AG04450 (cell line): ENCODE results near the gene TCERG1L. TPM values are rescaled to one million over a fixed set of nuclear protein-coding genes. Genes with fewer than 3 reads are reported as not detected.
"Not testable (repeated sequence)": the region's sequence is repeated elsewhere in the genome, so short reads cannot be mapped to it uniquely, and the experiment has no call there.

Experiments
- CTCF ChIA-PET: fragments of 300-600, 350-600 bp; formaldehyde crosslinking; extraction: SDS; loops from one replicate; lab custom pipeline; 2022; ENCODE audit warnings: antibody characterized with exemption, inconsistent platforms; lab: Charles Lee
- POLR2A ChIA-PET: fragments of 350-600 bp; formaldehyde crosslinking; extraction: SDS; loops from one replicate; lab custom pipeline; 2021; ENCODE audit warnings: antibody characterized with exemption, inconsistent platforms; lab: Yijun Ruan, JAX
- DNase-seq: peaks from one replicate; pipeline ENCODE4 v3.0.0-alpha.2; 2011; ENCODE audit warnings: low read depth, low spot score
- H3K27ac ChIP-seq: one replicate; pipeline ENCODE4 v1.5.1; 2012; ENCODE audit warnings: low read depth, low read length, control low read depth
- H3K27me3 ChIP-seq: one replicate; pipeline ENCODE4 v1.6.0; 2012; ENCODE audit warnings: low read length; ENCODE audit not compliant: control insufficient read depth, insufficient read depth
- H3K4me3 ChIP-seq: 2 replicates; pipeline ENCODE4 v1.5.1; 2011; ENCODE audit warnings: mild to moderate bottlenecking, low read depth, low read length, control low read depth
- H3K9me3 ChIP-seq: 2 replicates; pipeline ENCODE4 v1.5.1; 2012; ENCODE audit warnings: low read length; ENCODE audit not compliant: control insufficient read depth, insufficient read depth
- polyA plus RNA-seq: library from polyadenylated mRNA; depleted of rRNA; stranded (reverse); fragments of >200 nt; gene quantifications from 2 replicates; pipeline ENCODE4 v1.2.3, GENCODE V29; 2011
- TF ChIP-seq, protein P1 (sequence below): IDR thresholded peaks from 2 replicates; pipeline ENCODE4 v1.5.1; 2011; ENCODE audit warnings: low read depth, low read length, control low read depth, inconsistent platforms

TCERG1L gene
- polyA plus RNA-seq, 1 experiment, result not detected

GRCh38 chr10:131323025-131323424 is 11.5 kb upstream of the TCERG1L start:
- Histone ChIP-seq H3K27me3 (no peaks in the 10 kb centered on the region), H3K9me3 (peaks cover 57% of the 10 kb centered on the region), H3K4me3 (no peak overlapping the region), H3K27ac (no peak overlapping the region)
- ChIA-PET CTCF (no interaction called here), POLR2A (no interaction called here)
- no peak for DNase-seq
- TF ChIP-seq, protein P1, sequence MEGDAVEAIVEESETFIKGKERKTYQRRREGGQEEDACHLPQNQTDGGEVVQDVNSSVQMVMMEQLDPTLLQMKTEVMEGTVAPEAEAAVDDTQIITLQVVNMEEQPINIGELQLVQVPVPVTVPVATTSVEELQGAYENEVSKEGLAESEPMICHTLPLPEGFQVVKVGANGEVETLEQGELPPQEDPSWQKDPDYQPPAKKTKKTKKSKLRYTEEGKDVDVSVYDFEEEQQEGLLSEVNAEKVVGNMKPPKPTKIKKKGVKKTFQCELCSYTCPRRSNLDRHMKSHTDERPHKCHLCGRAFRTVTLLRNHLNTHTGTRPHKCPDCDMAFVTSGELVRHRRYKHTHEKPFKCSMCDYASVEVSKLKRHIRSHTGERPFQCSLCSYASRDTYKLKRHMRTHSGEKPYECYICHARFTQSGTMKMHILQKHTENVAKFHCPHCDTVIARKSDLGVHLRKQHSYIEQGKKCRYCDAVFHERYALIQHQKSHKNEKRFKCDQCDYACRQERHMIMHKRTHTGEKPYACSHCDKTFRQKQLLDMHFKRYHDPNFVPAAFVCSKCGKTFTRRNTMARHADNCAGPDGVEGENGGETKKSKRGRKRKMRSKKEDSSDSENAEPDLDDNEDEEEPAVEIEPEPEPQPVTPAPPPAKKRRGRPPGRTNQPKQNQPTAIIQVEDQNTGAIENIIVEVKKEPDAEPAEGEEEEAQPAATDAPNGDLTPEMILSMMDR, result no peak

DNA sequence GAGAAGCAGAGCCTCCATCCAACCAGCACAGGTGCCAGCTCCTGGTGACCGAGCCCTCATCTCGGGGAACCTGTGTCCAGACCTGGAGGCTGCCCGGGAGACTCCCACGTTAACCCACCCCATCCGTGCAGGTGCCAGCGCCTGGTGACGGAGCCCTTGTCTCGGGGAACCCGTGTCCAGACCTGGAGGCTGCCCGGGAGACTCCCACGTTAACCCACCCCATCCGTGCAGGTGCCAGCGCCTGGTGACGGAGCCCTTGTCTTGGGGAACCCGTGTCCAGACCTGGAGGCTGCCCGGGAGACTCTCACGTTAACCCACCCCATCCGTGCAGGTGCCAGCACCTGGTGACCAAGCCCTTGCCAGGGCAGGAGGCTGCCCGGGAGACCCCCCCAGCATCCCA is 11.1 kb upstream of the TCERG1L start:
- POLR2A ChIA-PET, DNase-seq, H3K4me3 ChIP-seq, H3K27ac ChIP-seq, CTCF ChIA-PET, H3K27me3 ChIP-seq: not testable (repeated sequence)
- H3K9me3 ChIP-seq, result peaks cover 61% of the 10 kb centered on the region

- Histone ChIP-seq H3K27me3 (no peaks in the 10 kb centered on the region), H3K9me3 (peaks cover 74% of the 10 kb centered on the region), H3K27ac (no peak overlapping the region), H3K4me3 (no peak overlapping the region)
- ChIA-PET CTCF (no interaction called here), POLR2A (no interaction called here)
- TF ChIP-seq, protein P1, result no peak
- no peak for DNase-seq
Observed at GRCh38 chr10:131320860-131321604, 9.5 kb upstream of the TCERG1L start.

- peaks cover 83% of the 10 kb centered on the region for H3K9me3 ChIP-seq
- H3K4me3 ChIP-seq, result no peak overlapping the region
- ChIA-PET CTCF (no interaction called here), POLR2A (no interaction called here)
- H3K27ac ChIP-seq, result no peak overlapping the region
- TF ChIP-seq, protein P1, result no peak
- DNase-seq, result no peak
- no peaks in the 10 kb centered on the region for H3K27me3 ChIP-seq
Observed at GRCh38 chr10:131318814-131319213, 7.3 kb upstream of the TCERG1L start.

- H3K27me3 ChIP-seq, result no peaks in the 10 kb centered on the region
- no peak overlapping the region for H3K4me3 ChIP-seq
- CTCF ChIA-PET, result no interaction called here
- TF ChIP-seq, protein P1, result no peak
- DNase-seq, result no peak
- H3K27ac ChIP-seq, result no peak overlapping the region
- POLR2A ChIA-PET, result no interaction called here
- peaks cover 85% of the 10 kb centered on the region for H3K9me3 ChIP-seq
Observed at GRCh38 chr10:131318291-131318690, 6.8 kb upstream of the TCERG1L start.
